Tibial nerve (tissue), 4 donors: ENCODE measurements around the gene PCSK5. TPM values are rescaled to one million over a fixed set of nuclear protein-coding genes. Genes with fewer than 3 reads are reported as not detected.

Experiments
- DNase-seq, 2 donors: peaks; one replicate each; pipeline ENCODE4 v3.0.0-alpha.2; 2019; ENCODE audit warnings: low spot score in 2 of 2
- H3K27ac ChIP-seq, 4 donors: fragments of 200-600 bp; sonication (generic) in 3 of 4; one replicate each; pipeline ENCODE4 v1.5.1; 2017 to 2019; ENCODE audit warnings: mild to moderate bottlenecking in 1 of 4
- H3K27me3 ChIP-seq, 2 donors: fragments of 200-600 bp; sonication (generic) in 1 of 2; one replicate each; pipeline versions ENCODE4 v1.5.1 to v1.6.0; 2017 to 2019
- H3K36me3 ChIP-seq, 3 donors: fragments of 200-600 bp; sonication (generic); one replicate each; pipeline ENCODE4 v1.5.1; 2018 to 2019
- H3K4me1 ChIP-seq, 4 donors: fragments of 200-600 bp; sonication (generic) in 3 of 4; one replicate each; pipeline ENCODE4 v1.5.1; 2017 to 2019
- H3K4me3 ChIP-seq, 4 donors: fragments of 200-600 bp; sonication (generic) in 3 of 4; one replicate each; pipeline ENCODE4 v1.5.1; 2017 to 2019; ENCODE audit warnings: mild to moderate bottlenecking in 1 of 4, moderate library complexity in 1 of 4
- H3K9me3 ChIP-seq, 4 donors: fragments of 200-600 bp; sonication (generic) in 3 of 4; one replicate each; pipeline ENCODE4 v1.5.1; 2017 to 2019
- EP300 ChIP-seq, 2 donors: sonication (generic); formaldehyde crosslinking; IDR thresholded peaks; one replicate each; pipeline ENCODE4 v1.6.1; 2017; ENCODE audit warnings: antibody characterized with exemption in 2 of 2, mild to moderate bottlenecking in 1 of 2
- POLR2A ChIP-seq, 2 donors: fragments of 450-650 bp; IDR thresholded peaks; one replicate each; pipeline ENCODE4 v1.6.1; 2017; ENCODE audit warnings: antibody characterized with exemption in 2 of 2, mild to moderate bottlenecking in 2 of 2, moderate library complexity in 2 of 2
- WGBS, 2 donors: methylation state at CpG; one replicate each; pipeline ENCODE4 v1.1.5; 2018; 5-methylcytosine and 5-hydroxymethylcytosine counted together
- total RNA-seq, 4 donors: library from RNA; depleted of rRNA; stranded (reverse); fragments of >200 nt; gene quantifications; one replicate each; pipeline ENCODE4 v1.1.0, GENCODE V29; 2016
- TF ChIP-seq, protein P1 (sequence below), 5 experiments: fragments of 200-600 bp in 3 of 5; fragments of 450-650 bp in 2 of 5; sonication (generic) in 3 of 5; IDR thresholded peaks; one replicate each; pipeline ENCODE4 v1.5.1; 2016 to 2019; ENCODE audit warnings: antibody characterized with exemption in 5 of 5, mild to moderate bottlenecking in 3 of 5, moderate library complexity in 2 of 5

The PCSK5 gene
- total RNA-seq, 4 donors from 2014 or later: 12.5 to 32.7 (median 23.0) TPM

DNA sequence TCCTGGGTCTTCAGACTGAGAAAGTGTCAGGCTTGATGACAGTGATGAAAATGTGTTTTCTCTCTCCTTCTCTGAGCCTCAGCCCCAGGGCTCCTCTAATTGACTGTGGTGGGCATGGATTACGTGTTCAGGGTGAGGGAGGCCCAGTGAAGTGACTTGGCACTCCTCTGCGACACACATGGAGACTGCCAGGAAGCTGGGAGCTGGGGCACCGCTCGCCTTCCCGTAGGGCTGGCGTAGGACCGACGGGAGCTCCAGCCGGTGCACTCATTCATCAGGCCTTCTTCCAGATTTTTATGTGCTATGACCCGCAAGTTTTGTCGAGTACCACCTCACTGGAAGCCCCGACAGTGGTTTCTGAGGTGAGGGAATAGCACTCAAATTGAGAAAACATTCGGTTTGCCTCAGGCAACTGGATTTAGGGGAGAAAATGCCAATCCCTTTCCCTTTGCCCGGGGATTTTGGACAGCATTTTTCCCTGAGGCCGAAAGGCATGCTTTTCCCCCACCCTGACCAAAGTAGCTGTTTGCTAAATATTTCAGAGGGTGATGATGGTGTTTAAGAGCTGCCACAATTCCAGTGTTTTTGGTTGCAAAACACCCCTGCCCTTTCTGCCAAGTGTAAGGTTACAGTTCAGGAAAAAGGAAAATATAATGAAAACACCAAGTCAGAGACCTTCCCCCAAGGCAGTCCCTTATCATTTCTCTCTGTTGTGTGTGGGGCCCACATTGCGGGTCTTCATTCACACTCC is 83.7 kb downstream of the PCSK5 start:
- TF ChIP-seq POLR2A (IDR thresholded peaks at IDR 0.05) (no peak), EP300 (IDR thresholded peaks at IDR 0.05) (peak in 1 of 2 donors; percentile 6)
- Histone ChIP-seq H3K27ac (peak overlapping the region; percentile 33 to 75 (median 62)), H3K36me3 (no peaks in the 10 kb centered on the region), H3K27me3 (no peaks in the 10 kb centered on the region), H3K9me3 (peaks cover 0 to 5% (median 0%) of the 10 kb centered on the region in 4 donors), H3K4me3 (no peak overlapping the region), H3K4me1 (peaks cover 0 to 38% (median 5%) of the 10 kb centered on the region in 4 donors)
- 55 to 58% methylated on average over 16 of the region's 16 CpGs for WGBS, 2 donors
- peak in 1 of 2 donors; percentile 10 for DNase-seq

DNA sequence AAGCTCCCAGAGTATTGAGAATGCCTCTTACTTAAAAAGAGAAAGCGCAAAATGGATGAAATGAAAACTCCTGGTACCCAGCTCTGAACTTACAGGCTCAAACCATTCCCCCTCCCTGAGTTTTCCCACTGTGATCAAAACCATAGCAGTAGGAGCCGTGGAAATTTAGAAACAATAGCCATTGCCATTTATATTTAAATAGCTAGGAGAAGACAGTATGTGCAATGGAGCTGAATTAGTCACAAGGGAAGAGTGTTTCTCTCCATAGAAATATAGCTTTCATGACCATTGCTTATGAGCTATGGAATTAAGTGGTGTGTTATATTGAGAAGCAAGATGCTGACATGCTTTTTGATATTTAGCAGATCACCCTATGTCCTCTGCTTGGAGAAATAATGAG is 84.6 kb downstream of the PCSK5 start:
- Histone ChIP-seq H3K4me1 (peaks cover 0 to 38% (median 5%) of the 10 kb centered on the region in 4 donors), H3K27ac (peak overlapping the region in 3 of 4 donors; percentile 26 to 75 (median 63)), H3K9me3 (peaks cover 0 to 5% (median 0%) of the 10 kb centered on the region in 4 donors), H3K4me3 (no peak overlapping the region), H3K36me3 (no peaks in the 10 kb centered on the region), H3K27me3 (no peaks in the 10 kb centered on the region)
- TF ChIP-seq, protein P1, sequence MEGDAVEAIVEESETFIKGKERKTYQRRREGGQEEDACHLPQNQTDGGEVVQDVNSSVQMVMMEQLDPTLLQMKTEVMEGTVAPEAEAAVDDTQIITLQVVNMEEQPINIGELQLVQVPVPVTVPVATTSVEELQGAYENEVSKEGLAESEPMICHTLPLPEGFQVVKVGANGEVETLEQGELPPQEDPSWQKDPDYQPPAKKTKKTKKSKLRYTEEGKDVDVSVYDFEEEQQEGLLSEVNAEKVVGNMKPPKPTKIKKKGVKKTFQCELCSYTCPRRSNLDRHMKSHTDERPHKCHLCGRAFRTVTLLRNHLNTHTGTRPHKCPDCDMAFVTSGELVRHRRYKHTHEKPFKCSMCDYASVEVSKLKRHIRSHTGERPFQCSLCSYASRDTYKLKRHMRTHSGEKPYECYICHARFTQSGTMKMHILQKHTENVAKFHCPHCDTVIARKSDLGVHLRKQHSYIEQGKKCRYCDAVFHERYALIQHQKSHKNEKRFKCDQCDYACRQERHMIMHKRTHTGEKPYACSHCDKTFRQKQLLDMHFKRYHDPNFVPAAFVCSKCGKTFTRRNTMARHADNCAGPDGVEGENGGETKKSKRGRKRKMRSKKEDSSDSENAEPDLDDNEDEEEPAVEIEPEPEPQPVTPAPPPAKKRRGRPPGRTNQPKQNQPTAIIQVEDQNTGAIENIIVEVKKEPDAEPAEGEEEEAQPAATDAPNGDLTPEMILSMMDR (IDR thresholded peaks at IDR 0.05): no peak
- TF ChIP-seq EP300 (IDR thresholded peaks at IDR 0.05) (no peak), POLR2A (IDR thresholded peaks at IDR 0.05) (no peak)
- no peak for DNase-seq
- WGBS, 2 donors: 48 to 57% methylated on average over 2 of the region's 2 CpGs

DNA sequence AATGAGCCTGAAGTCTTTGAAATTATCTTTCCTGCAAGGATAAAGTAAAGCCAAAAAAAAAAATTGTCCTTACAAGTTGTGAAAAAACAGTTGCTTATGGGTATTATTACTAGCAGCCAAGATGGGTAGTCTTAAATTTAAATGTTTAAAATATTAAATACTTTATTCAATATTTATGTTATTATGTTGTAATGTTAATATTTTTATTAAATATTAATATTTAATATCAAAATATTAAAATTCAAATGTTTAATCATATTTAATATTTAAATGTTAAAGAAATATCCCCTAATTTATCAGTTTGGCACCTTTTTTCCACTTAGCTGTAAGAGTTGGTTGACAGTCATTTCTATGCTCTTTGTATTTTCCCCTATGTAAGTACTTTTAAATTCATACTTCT is 86.1 kb downstream of the PCSK5 start:
- H3K4me1 ChIP-seq: peaks cover 0 to 38% (median 5%) of the 10 kb centered on the region in 4 donors
- no peak overlapping the region for H3K4me3 ChIP-seq
- no peaks in the 10 kb centered on the region for H3K27me3 ChIP-seq
- H3K9me3 ChIP-seq: peaks cover 0 to under 1% (median 0%) of the 10 kb centered on the region in 4 donors
- H3K36me3 ChIP-seq: no peaks in the 10 kb centered on the region
- TF ChIP-seq EP300 (IDR thresholded peaks at IDR 0.05): no peak
- TF ChIP-seq POLR2A (IDR thresholded peaks at IDR 0.05): no peak
- TF ChIP-seq, protein P1 (IDR thresholded peaks at IDR 0.05): no peak
- no peak for DNase-seq
- H3K27ac ChIP-seq: peak overlapping the region in 2 of 4 donors; percentile 7 to 63

DNA sequence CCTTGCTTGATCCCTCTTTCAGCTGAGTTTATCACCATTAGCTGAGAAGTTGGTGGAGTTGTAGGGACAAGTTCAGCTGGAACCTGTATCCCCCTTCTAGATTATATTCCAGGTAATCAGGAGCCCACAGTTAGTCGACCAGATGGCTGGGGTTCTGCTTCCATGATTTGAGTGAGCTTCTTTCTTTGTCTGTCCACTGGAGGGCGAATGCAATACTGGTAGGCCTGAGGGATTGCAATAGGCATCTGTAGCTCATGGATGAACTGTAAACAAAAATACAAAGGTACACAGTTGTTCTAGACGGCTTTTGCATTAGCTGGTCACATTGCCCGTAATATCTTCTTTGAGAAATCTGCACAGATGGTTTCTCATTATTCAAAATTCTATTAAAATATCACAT is 88.9 kb downstream of the PCSK5 start:
- peaks cover 0 to 22% (median 5%) of the 10 kb centered on the region in 4 donors for H3K4me1 ChIP-seq
- H3K4me3 ChIP-seq: no peak overlapping the region
- no peaks in the 10 kb centered on the region for H3K27me3 ChIP-seq
- H3K9me3 ChIP-seq: no peaks in the 10 kb centered on the region
- DNase-seq: no peak
- WGBS, 2 donors: 69 to 72% methylated on average over 4 of the region's 4 CpGs
- H3K36me3 ChIP-seq: no peaks in the 10 kb centered on the region
- H3K27ac ChIP-seq: no peak overlapping the region
- no peak for TF ChIP-seq POLR2A (IDR thresholded peaks at IDR 0.05)
- TF ChIP-seq EP300 (IDR thresholded peaks at IDR 0.05): no peak
- TF ChIP-seq, protein P1 (IDR thresholded peaks at IDR 0.05): no peak

DNA sequence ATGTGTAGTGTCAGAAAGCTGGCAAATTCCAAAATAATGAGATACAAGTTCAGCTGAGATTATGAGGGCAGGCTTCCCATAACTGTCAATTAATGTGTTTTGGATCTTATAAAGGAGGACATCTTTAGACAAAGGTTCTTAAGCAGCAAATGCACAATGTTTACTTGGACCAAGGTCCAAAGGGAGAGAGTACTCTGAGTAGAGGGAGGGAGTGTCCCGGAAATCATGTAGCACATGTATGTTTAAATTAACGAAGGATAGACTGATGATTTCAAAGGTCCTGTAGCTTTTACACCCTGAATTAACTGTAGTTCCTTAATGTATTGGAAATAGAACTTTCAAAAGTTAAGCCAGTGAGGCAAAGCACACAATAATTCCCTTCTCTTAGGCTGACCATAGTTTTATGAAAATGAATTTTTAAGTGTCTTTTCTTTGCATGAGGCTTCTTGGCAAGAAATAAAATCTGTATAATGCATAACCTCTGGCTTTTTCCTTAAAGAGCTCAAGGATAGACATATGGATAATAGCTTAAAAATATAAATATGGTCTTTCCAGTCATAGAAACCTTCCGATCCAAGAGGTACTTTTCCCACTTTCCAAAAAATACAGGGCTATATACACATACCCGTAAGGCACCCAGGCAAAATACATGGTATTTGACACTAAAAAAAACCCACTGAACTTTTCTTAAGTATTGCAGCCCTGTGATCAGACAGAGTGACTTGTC is 93.0 kb downstream of the PCSK5 start:
- Histone ChIP-seq H3K4me3 (no peak overlapping the region), H3K9me3 (no peaks in the 10 kb centered on the region), H3K36me3 (peaks cover 0 to 20% (median 0%) of the 10 kb centered on the region in 3 donors), H3K4me1 (peaks cover 0 to 3% (median 0%) of the 10 kb centered on the region in 4 donors), H3K27ac (no peak overlapping the region), H3K27me3 (no peaks in the 10 kb centered on the region)
- no peak for DNase-seq
- 81 to 82% methylated on average over 4 of the region's 4 CpGs for WGBS, 2 donors
- TF ChIP-seq POLR2A (IDR thresholded peaks at IDR 0.05) (no peak), EP300 (IDR thresholded peaks at IDR 0.05) (no peak)
- TF ChIP-seq, protein P1 (IDR thresholded peaks at IDR 0.05): no peak
